Neuron (in vitro differentiated cells): ENCODE results near the gene UGT1A8.
"Not testable (repeated sequence)": the region's sequence is repeated elsewhere in the genome, so short reads cannot be mapped to it uniquely, and the experiment has no call there.

Source experiments
- H2AFZ ChIP-seq: one replicate; pipeline ENCODE4 v1.6.1; 2013; ENCODE audit warnings: low read depth, mild to moderate bottlenecking, inconsistent platforms, low read length, moderate library complexity
- H3K27me3 ChIP-seq: one replicate; pipeline ENCODE4 v1.6.1; 2013; ENCODE audit warnings: low read length; ENCODE audit not compliant: insufficient read depth
- H3K36me3 ChIP-seq: one replicate; pipeline ENCODE4 v1.6.1; 2013; ENCODE audit warnings: low read length; ENCODE audit not compliant: insufficient read depth
- H3K4me1 ChIP-seq: one replicate; pipeline ENCODE4 v1.6.1; 2013; ENCODE audit warnings: low read length; ENCODE audit not compliant: insufficient read depth
- H3K4me3 ChIP-seq: 2 replicates; pipeline ENCODE4 v1.5.1; 2013; ENCODE audit warnings: mild to moderate bottlenecking, low read length, moderate library complexity
- H3K9me3 ChIP-seq: one replicate; pipeline ENCODE4 v1.6.1; 2013; ENCODE audit warnings: low read length

Gene UGT1A8

GRCh38 chr2:233603520-233603919 is 13.9 kb upstream of the UGT1A8 start:
- Histone ChIP-seq H3K36me3 (no peaks in the 10 kb centered on the region), H2AFZ (no peak overlapping the region), H3K9me3 (no peaks in the 10 kb centered on the region), H3K27me3 (no peaks in the 10 kb centered on the region), H3K4me3 (no peak overlapping the region), H3K4me1 (no peaks in the 10 kb centered on the region)

DNA sequence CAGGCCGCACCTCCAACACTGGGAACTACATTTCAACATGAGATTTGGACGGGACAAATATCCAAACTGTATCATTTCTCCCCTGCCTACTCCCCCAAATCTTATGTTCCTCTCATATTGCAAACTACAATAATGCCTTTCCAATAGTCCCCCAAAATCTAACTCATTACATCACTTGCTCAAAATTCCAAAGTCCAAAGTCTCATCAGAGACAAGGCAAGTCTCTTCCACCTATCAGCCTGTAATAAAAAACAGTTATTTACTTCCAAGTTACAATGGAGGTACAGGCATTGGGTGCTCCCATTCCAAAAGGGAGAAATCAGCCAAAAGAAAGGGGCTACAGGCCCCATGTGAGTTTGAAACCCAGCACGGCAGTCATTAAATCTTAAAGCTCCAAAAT is 12.6 kb upstream of the UGT1A8 start:
- Histone ChIP-seq H3K27me3 (no peaks in the 10 kb centered on the region), H3K9me3 (no peaks in the 10 kb centered on the region), H3K36me3 (no peaks in the 10 kb centered on the region), H2AFZ (no peak overlapping the region), H3K4me3 (no peak overlapping the region), H3K4me1 (no peaks in the 10 kb centered on the region)

- no peaks in the 10 kb centered on the region for H3K9me3 ChIP-seq
- no peak overlapping the region for H3K4me3 ChIP-seq
- no peaks in the 10 kb centered on the region for H3K27me3 ChIP-seq
- no peaks in the 10 kb centered on the region for H3K36me3 ChIP-seq
- H2AFZ ChIP-seq: no peak overlapping the region
- H3K4me1 ChIP-seq: no peaks in the 10 kb centered on the region
Measured at GRCh38 chr2:233605680-233606079, 11.8 kb upstream of the UGT1A8 start.

- Histone ChIP-seq H3K36me3 (no peaks in the 10 kb centered on the region), H3K27me3 (no peaks in the 10 kb centered on the region), H2AFZ (no peak overlapping the region), H3K4me1 (no peaks in the 10 kb centered on the region), H3K4me3 (no peak overlapping the region), H3K9me3 (no peaks in the 10 kb centered on the region)
Measured at GRCh38 chr2:233611284-233611683, 6.1 kb upstream of the UGT1A8 start.

DNA sequence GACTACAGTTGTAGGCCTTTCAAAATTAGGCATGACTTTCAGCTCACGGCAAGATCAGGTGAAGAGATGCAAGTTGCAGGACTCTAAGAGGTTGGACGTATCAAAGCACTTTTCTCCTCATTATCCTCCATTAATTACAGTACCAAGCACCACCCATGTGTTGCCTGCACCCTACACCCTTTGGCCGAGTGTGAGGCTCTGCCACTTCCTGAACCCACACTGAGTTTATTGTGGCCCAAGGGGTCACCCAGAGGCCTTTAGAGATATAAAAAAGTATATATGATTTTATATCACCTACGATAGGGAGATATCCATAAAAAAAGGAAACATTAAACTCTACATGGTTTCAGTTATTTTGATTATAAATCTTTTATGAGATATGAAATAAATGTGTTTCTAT is 2.8 kb downstream of the UGT1A8 start:
- H3K27me3 ChIP-seq: no peaks in the 10 kb centered on the region
- no peak overlapping the region for H3K4me3 ChIP-seq
- H3K4me1 ChIP-seq: no peaks in the 10 kb centered on the region
- no peaks in the 10 kb centered on the region for H3K9me3 ChIP-seq
- no peak overlapping the region for H2AFZ ChIP-seq
- no peaks in the 10 kb centered on the region for H3K36me3 ChIP-seq

DNA sequence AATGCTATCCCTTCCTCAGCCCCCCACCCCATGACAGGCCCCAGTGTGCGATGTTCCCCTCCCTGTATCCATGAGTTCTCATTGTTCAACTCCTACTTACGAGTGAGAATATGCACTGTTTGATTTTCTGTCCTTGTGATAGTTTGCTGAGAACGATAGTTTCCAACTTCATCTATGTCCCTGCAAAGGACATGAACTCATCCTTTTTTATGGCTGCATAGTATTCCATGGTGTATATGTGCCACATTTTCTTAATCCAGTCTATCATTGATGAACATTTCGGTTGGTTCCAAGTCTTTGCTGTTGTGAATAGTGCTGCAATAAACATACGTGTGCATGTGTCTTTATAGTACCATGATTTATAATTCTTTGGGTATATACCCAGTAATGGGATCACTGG is 4.4 kb downstream of the UGT1A8 start:
- H3K4me3 ChIP-seq, H3K27me3 ChIP-seq, H3K4me1 ChIP-seq, H3K9me3 ChIP-seq, H2AFZ ChIP-seq, H3K36me3 ChIP-seq: not testable (repeated sequence)

- H3K27me3 ChIP-seq: no peaks in the 10 kb centered on the region
- no peak overlapping the region for H2AFZ ChIP-seq
- H3K36me3 ChIP-seq: no peaks in the 10 kb centered on the region
- no peak overlapping the region for H3K4me3 ChIP-seq
- no peaks in the 10 kb centered on the region for H3K4me1 ChIP-seq
- H3K9me3 ChIP-seq: no peaks in the 10 kb centered on the region
Measured at GRCh38 chr2:233627331-233628025, 10.0 kb downstream of the UGT1A8 start.

DNA sequence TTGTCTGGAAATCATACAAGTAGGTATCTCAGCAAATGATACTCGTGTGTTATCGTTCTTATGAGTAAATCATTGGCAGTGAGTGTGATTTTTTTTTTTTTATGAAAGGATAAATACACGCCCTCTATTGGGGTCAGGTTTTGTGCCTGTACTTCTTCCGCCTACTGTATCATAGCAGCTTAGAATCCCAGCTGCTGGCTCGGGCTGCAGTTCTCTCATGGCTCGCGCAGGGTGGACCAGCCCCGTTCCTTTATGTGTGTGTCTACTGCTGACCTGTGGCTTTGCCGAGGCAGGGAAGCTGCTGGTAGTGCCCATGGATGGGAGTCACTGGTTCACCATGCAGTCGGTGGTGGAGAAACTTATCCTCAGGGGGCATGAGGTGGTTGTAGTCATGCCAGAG is 18.9 kb downstream of the UGT1A8 start, which contains the start of gene UGT1A10:
Gene UGT1A10 (plus strand): TSS at position 143 of the 400 bp plus-strand sequence. CDS start 75 bp downstream, at position 218.
- not testable (repeated sequence) for H3K4me3 ChIP-seq, H3K27me3 ChIP-seq, H2AFZ ChIP-seq, H3K9me3 ChIP-seq, H3K36me3 ChIP-seq, H3K4me1 ChIP-seq

DNA sequence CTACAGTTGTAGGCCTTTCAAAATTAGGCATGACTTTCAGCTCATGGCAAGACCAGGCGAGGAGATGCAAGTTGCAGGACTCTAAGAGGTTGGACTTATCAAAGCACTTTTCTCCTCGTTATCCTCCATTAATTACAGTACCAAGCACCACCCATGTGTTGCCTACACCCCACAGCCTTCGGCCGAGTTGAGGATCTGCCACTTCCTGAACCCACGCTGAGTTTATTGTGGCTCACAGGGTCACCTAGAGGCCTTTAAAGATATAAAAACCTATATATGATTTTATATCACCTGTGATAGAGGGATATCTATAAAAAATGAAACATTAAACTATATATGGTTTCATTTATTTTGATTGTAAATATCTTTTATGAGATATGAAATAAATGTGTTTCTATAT is 21.4 kb downstream of the UGT1A8 start:
- Histone ChIP-seq H3K36me3 (no peaks in the 10 kb centered on the region), H3K4me3 (no peak overlapping the region), H2AFZ (no peak overlapping the region), H3K9me3 (no peaks in the 10 kb centered on the region), H3K27me3 (no peaks in the 10 kb centered on the region), H3K4me1 (no peaks in the 10 kb centered on the region)

DNA sequence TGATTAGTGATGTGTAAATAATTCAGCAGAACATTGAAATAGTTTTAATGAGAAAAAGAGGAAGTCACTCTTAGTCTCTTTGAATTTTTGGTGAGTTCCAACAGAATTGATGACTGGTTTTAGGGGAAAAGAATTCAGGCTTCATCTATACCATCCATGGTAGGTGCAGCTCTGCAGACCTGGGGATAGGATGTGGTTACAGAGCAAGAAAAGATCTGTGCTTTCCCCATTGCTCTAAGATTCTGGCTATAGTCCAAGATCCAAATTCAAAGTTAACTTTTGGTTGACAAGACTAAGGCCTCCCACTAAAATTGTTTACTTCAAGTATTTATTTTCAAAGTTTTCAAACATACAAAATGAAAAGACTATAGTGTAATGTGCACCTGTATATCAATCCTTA is 22.4 kb downstream of the UGT1A8 start:
- Histone ChIP-seq H3K9me3 (no peaks in the 10 kb centered on the region), H2AFZ (no peak overlapping the region), H3K36me3 (no peaks in the 10 kb centered on the region), H3K27me3 (no peaks in the 10 kb centered on the region), H3K4me1 (no peaks in the 10 kb centered on the region), H3K4me3 (no peak overlapping the region)

DNA sequence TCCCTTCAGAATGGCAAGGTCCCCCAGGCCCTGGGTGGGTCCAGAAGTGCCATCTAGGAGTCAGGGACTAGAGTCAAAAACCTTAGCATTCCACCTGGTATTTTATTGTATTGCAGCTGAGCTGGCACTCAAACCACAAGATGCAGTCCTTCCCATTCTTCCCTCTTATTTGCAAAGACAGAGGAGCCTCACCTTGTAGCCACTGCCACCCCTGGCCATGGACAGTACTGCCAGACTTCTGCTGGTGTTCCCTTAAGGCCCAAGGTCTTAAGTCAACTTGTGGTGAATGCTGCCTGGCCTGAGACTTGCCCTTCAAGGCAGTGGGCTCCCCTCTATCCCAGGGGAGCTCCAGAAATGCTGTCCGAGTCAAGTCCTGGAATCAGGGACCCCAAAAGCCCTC is 25.7 kb downstream of the UGT1A8 start:
- Histone ChIP-seq H3K36me3 (no peaks in the 10 kb centered on the region), H3K9me3 (peaks cover 2% of the 10 kb centered on the region), H3K4me3 (no peak overlapping the region), H3K27me3 (no peaks in the 10 kb centered on the region), H3K4me1 (no peaks in the 10 kb centered on the region), H2AFZ (no peak overlapping the region)

GRCh38 chr2:233646033-233646432 is 28.6 kb downstream of the UGT1A8 start:
- H3K9me3 ChIP-seq, H3K4me3 ChIP-seq, H3K36me3 ChIP-seq, H3K27me3 ChIP-seq, H3K4me1 ChIP-seq, H2AFZ ChIP-seq: not testable (repeated sequence)

- H3K4me3 ChIP-seq: no peak overlapping the region
Measured at GRCh38 chr2:233650981-233651380, 33.5 kb downstream of the UGT1A8 start.

GRCh38 chr2:233651430-233651829 is 34.0 kb downstream of the UGT1A8 start:
- Histone ChIP-seq H2AFZ (no peak overlapping the region), H3K27me3 (no peaks in the 10 kb centered on the region), H3K4me3 (no peak overlapping the region), H3K4me1 (no peaks in the 10 kb centered on the region), H3K36me3 (no peaks in the 10 kb centered on the region), H3K9me3 (no peaks in the 10 kb centered on the region)

More at GRCh38 chr2:233650981-233651380, 33.5 kb downstream of the UGT1A8 start:
- Histone ChIP-seq H2AFZ (no peak overlapping the region), H3K27me3 (no peaks in the 10 kb centered on the region), H3K36me3 (no peaks in the 10 kb centered on the region), H3K4me1 (no peaks in the 10 kb centered on the region), H3K9me3 (peaks cover under 1% of the 10 kb centered on the region)
